ENCODE data around the gene JPT1.

The JPT1 gene

DNA sequence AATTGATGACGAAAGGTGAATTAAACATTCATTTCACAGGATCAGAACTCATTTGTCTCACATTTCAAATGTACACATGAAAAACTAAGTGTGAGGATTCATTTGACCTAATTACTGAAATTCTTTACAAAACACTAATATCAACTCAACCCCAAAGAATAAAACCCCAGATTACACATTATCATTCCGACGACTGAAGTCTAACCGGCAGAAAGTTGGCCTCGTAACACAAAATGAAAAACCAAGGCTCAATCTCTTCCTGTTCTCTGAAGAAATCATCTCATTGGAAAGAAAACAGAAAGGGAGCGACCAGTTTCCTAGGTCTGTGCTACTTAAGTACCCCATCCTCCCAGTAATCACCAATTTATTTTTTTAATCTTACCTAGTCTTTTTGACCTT is 1.8 kb downstream of the JPT1 start:
- peak overlapping the region; percentile 82; the same call in 1 of the 2 replicates for H3K4me3 ChIP-seq (ENCODE audit: low read length)
- DNase-seq, result no peak
- no peaks in the 10 kb centered on the region for H3K27me3 ChIP-seq (replicated peaks; ENCODE audit: insufficient read depth, low read length)
- H3K36me3 ChIP-seq (replicated peaks; ENCODE audit: insufficient read depth, low read length), result no peaks in the 10 kb centered on the region
- no peaks in the 10 kb centered on the region for H3K9me3 ChIP-seq (replicated peaks; ENCODE audit: insufficient read depth, low read length)
- no peak for TF ChIP-seq EZH2phosphoT487 (IDR thresholded peaks at IDR 0.05; ENCODE audit: low read length)
- no peak for TF ChIP-seq EZH2 (optimal IDR thresholded peaks at IDR 0.05; ENCODE audit: low read depth, low read length)
- no peak for TF ChIP-seq CTCF (IDR thresholded peaks at IDR 0.05; ENCODE audit: low read length)
- peaks cover 59% of the 10 kb centered on the region for H3K79me2 ChIP-seq (ENCODE audit: low read length)
- H3K27ac ChIP-seq (ENCODE audit: low read length), result no peak overlapping the region
- H3K9me2 ChIP-seq (replicated peaks; ENCODE audit: insufficient read depth, low read length), result no peaks in the 10 kb centered on the region
- no peaks in the 10 kb centered on the region for H3F3A ChIP-seq (ENCODE audit: insufficient read depth, low read length)
- no peak overlapping the region for H2AFZ ChIP-seq (ENCODE audit: low read length)
- H3K4me2 ChIP-seq (ENCODE audit: low read depth, low read length), result peak overlapping the region; percentile 75
- H4K20me1 ChIP-seq (ENCODE audit: insufficient read depth, low read length), result no peaks in the 10 kb centered on the region
- H3K4me1 ChIP-seq (ENCODE audit: low read length), result peaks cover 15% of the 10 kb centered on the region
- H3K9ac ChIP-seq (ENCODE audit: low read length), result peak overlapping the region; percentile 64; the same call in 1 of the 2 replicates

DNA sequence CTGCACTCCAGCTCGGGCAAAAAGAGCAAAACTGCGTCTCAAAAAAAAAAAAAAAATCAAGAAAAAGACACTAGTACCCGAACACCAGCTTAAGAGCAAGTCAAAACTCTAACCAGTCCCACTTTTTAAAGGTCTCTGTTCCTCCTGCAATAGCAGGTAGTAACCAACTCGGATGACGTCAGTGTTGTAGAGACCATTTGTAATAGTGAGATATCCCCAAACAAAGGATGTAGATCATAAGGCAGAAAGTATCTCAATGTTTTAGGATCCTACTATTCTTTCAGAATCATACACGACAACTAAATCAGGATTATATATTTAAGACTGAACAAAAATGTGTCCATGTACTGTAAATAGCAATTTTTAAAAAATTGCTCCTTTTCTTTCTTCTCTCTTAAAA is 2.4 kb downstream of the JPT1 start:
- H3K4me1 ChIP-seq (ENCODE audit: low read length), result peaks cover 15% of the 10 kb centered on the region
- no peak for TF ChIP-seq CTCF (IDR thresholded peaks at IDR 0.05; ENCODE audit: low read length)
- no peak for TF ChIP-seq EZH2 (optimal IDR thresholded peaks at IDR 0.05; ENCODE audit: low read depth, low read length)
- TF ChIP-seq EZH2phosphoT487 (IDR thresholded peaks at IDR 0.05; ENCODE audit: low read length), result no peak
- no peak overlapping the region for H3K27ac ChIP-seq (ENCODE audit: low read length)
- H3K4me3 ChIP-seq (ENCODE audit: low read length), result no peak overlapping the region
- H3K36me3 ChIP-seq (replicated peaks; ENCODE audit: insufficient read depth, low read length), result 0 out of 2 replicates have a peak, but pooled peaks cover 3% of the 10 kb centered on the region
- H3K4me2 ChIP-seq (ENCODE audit: low read depth, low read length), result no peak overlapping the region
- no peaks in the 10 kb centered on the region for H3K9me3 ChIP-seq (replicated peaks; ENCODE audit: insufficient read depth, low read length)
- H3F3A ChIP-seq (ENCODE audit: insufficient read depth, low read length), result no peaks in the 10 kb centered on the region
- no peaks in the 10 kb centered on the region for H3K9me2 ChIP-seq (replicated peaks; ENCODE audit: insufficient read depth, low read length)
- peaks cover 62% of the 10 kb centered on the region for H3K79me2 ChIP-seq (ENCODE audit: low read length)
- no peak overlapping the region for H3K9ac ChIP-seq (ENCODE audit: low read length)
- H3K27me3 ChIP-seq (replicated peaks; ENCODE audit: insufficient read depth, low read length), result no peaks in the 10 kb centered on the region
- DNase-seq, result no peak
- no peaks in the 10 kb centered on the region for H4K20me1 ChIP-seq (ENCODE audit: insufficient read depth, low read length)
- no peak overlapping the region for H2AFZ ChIP-seq (ENCODE audit: low read length)

GRCh38 chr17:75147878-75148546 is 6.3 kb downstream of the JPT1 start:
- TF ChIP-seq CTCF (IDR thresholded peaks at IDR 0.05; ENCODE audit: low read length), result no peak
- no peak for TF ChIP-seq EZH2 (optimal IDR thresholded peaks at IDR 0.05; ENCODE audit: low read depth, low read length)
- no peak for TF ChIP-seq EZH2phosphoT487 (IDR thresholded peaks at IDR 0.05; ENCODE audit: low read length)
- H3K27ac ChIP-seq (ENCODE audit: low read length), result no peak overlapping the region
- H3K36me3 ChIP-seq (replicated peaks; ENCODE audit: insufficient read depth, low read length), result peaks cover 10% of the 10 kb centered on the region; the same call in 1 of the 2 replicates

More at GRCh38 chr17:75147878-75148546, 6.3 kb downstream of the JPT1 start:
- Histone ChIP-seq H3K9me2 (replicated peaks; ENCODE audit: insufficient read depth, low read length) (no peaks in the 10 kb centered on the region), H3K4me2 (ENCODE audit: low read depth, low read length) (no peak overlapping the region), H3K4me3 (ENCODE audit: low read length) (no peak overlapping the region), H3K9me3 (replicated peaks; ENCODE audit: insufficient read depth, low read length) (no peaks in the 10 kb centered on the region), H3K4me1 (ENCODE audit: low read length) (peaks cover 8% of the 10 kb centered on the region), H3K9ac (ENCODE audit: low read length) (no peak overlapping the region), H3K79me2 (ENCODE audit: low read length) (peaks cover 52% of the 10 kb centered on the region), H3K27me3 (replicated peaks; ENCODE audit: insufficient read depth, low read length) (no peaks in the 10 kb centered on the region), H4K20me1 (ENCODE audit: insufficient read depth, low read length) (no peaks in the 10 kb centered on the region), H2AFZ (ENCODE audit: low read length) (no peak overlapping the region), H3F3A (ENCODE audit: insufficient read depth, low read length) (no peaks in the 10 kb centered on the region)
- DNase-seq, result no peak
